ENCODE results near the gene IDUA.

The IDUA gene

GRCh38 chr4:956531-957230 lies 30.2 kb upstream of the IDUA start:
- no peak for DNase-seq

GRCh38 chr4:957231-957580 lies 29.6 kb upstream of the IDUA start:
- DNase-seq = no peak

GRCh38 chr4:957581-958313 lies 29.1 kb upstream of the IDUA start:
- DNase-seq = no peak

- DNase-seq = no peak
These were observed 28.6 kb upstream of the IDUA start for GRCh38 chr4:958314-958665.

- DNase-seq = no peak
These were observed 28.0 kb upstream of the IDUA start for GRCh38 chr4:958696-959337.

DNA sequence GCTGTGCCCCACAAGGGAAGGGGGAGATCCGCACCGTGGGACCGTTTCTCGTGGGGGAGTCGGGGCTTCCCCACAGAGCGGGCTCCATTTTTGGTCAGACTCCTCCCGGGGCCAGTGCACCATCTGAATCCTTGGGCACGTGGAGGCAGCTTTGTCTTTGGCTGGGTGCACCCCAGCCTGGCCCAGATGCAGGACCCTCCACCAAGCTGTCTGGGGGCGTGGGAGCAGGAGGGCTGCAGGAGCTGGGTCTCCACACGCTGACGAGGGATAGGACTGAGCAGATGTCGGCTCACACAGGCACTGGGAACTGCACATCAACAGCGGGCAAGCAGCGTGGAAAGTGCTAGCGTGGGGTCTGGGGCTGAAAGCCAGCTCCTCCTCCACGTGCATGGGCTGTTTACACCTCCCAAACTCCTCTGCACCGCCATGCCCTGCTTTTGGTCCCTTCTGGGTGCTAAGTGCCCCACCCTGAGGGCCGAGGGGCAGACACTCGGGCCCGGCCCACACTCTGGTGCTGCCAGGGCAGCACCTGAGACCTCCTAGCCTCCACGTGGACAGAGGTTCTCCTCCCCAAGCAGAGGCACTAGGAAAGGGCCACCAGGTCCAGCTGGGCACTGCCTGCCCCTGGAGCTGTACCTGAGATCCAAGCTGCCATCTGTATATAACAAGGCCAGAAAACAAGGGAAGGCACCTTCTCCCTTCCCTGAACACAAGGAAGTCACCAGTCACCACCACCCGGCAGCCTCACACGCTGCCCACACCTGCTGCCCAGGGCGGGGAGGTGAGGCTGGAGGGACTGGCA lies 27.3 kb upstream of the IDUA start:
- no peak for DNase-seq

- DNase-seq = no peak
These were observed 26.7 kb upstream of the IDUA start for GRCh38 chr4:960140-960635.

DNA sequence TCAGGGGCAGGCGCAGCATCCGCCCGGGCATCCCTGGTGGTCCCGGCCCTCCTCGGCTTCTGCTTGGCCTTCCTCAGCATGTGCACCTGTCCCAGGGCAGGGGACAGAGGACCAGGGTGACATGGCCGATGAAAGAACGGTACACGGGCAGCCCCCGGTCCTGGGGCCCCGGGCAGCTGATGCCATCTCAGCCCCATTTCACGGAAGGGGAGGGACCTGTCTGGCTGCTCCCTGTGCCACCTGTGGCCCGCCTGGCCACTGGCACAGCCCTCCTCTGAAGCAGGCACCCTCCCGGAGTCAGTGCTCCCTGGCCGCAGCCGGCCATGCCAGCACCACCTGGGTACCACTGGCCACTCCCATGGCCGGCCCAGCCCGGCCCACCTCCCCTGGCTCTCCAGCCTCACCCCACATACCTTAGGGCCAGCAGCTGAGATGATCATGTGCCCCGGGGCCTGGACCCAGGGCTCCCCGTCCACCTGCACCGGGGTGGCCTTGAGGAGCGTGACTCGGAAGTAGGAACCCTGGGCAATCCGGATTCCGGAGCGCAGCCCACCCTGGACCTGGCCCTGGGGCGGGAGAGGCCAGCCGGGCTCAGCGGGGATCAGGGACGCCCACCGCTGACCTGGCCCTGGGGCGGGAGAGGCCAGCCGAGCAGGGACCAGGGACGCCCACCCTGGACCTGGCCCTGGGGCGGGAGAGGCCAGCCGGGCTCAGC lies 26.1 kb upstream of the IDUA start:
- no peak for DNase-seq

DNA sequence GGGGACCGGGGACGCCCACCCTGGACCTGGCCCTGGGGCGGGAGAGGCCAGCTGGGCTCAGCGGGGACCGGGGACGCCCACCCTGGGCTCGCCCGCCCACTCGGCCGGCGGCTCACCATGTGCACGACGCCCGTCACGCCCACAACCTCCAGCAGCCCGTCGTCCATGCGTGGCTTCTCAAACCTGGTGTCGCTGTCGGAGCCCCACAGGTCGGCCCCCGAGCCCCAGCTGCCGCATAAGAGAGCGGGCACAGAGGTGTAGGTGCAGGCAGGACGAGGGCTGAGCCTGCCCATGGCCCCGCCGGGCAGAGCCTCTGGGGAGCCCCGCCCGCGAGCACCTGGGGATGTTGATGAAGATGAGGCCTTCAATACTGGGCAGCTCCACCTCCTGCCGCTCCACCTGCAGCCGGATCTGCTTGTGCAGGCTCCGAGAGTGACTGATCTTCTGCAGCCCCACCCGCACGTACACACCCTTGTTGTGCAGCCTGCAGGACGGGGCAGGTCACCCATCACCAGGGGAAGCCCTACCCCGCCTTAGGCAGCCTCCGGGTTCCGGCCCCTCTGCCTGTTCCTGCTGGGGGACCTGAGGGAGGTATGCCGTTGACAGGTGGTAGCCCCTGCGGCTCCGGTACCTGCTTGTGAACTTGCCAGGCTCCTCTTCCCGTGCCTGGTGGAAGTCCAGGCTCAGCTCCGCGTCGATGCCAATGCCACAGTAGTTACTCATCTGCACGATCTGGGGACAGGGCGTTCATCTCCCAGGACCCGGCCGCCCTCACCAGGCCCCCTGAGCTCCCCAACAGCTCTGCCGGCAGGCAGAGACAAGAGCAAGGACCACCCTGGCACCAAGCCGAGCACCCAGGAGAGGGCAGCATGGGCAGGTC lies 25.3 kb upstream of the IDUA start:
- DNase-seq = no peak

DNA sequence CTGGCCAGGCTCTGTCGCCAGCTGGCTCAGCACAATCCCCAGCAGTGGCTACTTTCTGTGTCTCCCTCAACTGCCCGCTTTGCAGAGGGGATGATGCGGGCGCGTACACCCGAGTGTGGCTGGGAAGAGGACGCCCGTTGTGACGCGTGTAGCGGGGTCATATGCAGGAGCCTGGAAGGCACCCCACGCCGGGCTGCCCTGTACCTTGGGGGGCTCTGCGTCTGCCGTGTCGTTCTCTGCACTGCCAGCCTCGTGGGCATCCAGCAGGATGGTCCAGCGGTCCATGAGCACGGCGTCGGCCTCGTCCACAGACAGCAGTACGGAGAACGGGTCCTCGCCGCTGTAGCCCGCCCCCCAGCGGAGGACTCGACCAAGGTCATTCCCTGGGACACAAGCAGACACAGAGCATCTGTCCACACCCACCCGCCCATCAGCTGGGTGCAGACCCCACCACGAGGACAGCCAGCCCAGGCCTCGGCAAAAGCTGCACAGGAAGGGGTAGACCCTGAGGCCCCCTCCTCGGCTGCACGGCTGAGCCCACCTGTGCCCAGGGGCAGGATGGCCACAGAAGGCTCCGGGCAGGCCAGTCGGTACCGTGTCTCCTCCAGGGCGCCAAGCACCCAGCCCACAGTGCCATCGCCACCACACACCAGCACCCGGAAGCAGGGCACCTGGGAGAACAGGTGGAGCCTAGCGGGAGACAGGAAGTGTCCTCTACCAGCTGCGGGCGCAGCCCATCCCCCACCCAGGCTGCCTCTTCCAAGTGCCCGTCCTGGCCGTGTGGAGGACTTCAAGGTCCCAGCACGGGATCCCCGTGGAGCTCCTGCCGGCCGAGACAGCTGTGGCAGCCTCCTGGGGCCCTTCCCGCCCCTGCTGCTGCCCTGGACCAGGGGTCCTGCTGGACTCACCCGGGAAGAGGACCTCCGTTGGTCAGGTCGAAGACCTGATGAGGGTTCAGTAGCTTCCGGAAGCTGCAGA lies 24.3 kb upstream of the IDUA start:
- DNase-seq = peak; percentile 63

DNA sequence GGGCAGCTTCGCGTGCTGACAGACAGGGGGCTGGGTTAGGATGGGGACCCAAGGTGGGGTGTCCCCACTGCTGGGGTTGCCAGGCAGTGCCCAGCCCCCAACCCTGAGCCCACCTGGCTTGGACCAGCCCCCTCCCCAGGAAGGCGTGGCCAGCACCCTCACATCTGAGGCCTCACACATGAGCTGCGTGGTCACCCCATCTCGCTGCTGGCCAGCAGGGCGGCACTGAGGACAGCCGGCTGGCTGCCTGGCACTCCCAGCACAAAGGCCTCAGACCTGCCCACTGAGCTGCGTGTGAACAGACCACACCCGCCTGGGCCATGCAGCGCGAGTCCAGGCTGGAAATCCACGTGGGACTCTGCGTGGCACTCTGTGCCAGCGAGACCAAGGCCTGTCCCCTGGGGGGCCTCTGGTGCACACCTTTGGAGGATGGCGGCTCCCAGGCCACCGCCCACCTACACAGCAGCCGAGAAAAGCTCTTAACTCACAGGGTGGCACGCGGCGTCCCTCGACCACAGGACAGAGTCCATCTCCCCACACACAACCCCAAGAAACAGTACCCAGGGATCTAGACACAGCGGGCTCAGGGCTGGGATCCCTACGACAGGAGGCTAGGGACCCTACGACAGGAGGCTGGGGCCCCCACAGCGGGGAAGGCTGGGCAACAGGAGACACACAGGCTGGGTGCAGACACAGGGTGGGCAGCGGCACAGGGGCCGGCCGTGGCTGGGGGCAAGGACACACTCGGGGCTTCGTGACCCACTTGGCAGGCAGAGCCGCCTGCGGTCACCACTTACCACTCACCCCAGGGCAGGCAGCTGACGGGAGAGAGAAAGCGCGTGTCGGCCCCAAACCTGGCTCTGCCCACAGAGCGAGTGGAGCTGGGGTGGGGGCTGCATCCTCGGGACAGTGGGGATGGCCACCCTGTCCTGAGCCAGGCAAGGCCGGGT lies 23.3 kb upstream of the IDUA start:
- peak; percentile 6 for DNase-seq

GRCh38 chr4:964346-965025 lies 22.4 kb upstream of the IDUA start:
- DNase-seq = no peak

DNA sequence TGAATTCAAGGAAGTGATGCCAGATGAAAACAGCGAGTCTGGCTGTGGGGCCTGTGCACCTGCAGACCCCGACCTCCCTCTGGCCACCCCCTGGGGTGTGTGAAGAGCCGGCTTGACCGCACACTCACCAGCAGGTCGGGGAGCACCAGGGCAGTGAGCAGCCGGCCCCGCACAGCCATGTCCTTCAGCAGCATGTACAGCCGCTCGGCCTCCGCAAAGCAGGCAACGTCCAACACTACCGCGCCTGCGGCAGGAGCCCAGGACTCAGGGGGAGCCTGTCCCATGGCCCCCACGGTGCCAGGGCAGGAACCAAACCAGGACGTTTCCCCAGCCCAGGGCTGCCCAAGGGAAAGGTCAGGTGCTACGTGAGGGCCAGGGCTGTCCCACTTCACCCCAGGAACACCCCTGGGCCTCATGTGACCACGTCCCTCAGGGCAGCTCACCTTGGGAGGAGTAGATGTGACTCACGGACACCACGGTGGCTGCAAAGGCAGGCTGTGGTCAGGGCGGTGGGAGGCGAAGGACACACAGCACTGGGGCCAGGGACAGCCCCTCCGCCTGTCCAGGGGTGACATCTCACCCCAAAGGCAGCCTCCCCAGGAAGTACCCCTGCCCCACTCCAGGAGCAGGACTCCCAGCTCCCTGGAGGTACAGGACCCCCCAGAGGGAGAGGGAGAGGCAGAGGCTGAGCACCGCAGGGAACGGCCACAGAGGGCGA lies 21.6 kb upstream of the IDUA start:
- DNase-seq = no peak

DNA sequence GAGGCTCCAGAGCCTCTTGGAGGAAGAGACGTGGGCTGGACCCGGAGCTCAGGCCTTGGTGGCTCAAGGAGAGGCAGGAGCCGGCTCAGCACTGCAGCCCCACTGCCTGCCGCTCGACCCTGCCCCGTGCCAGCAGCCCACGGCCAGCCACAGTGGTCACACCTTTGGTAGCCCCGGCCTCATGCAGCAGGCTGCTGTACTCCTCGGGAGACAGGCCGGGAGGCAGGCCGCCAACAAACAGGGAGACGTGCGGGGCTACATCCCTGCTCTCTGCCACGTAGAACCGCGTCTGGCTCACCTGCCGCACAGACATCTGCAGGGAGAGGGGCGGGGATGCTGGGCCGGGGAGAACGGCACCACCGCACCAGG lies 21.1 kb upstream of the IDUA start:
- DNase-seq = no peak

DNA sequence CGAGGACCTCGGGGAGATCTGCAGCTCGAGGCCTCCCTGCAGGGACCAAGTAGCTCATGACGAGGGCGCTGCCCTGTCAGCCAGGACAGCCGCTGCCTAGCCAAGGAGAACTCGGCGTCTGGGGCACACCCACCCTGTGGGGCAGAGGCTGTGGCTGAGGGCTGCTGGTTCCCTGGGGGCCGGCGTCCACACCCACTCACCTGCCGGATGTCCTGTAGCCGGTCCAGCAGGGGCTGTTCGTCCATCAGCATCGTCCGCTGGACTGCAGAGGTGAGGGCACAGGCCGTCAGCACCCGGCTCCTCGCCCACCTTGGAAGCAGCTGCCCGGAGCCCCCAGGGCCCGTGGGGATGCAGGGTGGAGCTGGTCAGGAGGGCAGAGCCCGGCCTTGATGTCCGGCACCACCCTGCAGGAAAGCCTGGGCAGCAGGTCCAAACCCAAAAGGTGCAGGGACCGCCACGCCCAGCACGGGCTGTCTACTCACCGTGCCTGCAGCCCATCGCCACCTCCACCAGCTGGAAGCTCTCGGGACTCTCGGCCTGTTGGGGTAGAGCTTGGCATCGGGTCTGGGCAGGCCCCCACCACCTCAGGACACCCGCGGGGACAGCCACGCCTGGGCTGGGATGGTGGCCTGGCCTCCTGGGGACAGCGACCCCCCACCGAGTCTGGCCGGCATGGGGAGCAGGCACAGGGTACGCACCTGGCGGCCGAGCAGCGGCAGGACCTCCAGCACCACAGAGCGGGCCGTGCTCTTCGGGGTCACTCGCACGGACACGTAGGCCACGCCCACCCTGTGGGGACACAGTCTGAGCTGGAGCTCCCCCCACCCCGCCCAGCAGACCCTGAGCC lies 20.4 kb upstream of the IDUA start:
- no peak for DNase-seq

DNA sequence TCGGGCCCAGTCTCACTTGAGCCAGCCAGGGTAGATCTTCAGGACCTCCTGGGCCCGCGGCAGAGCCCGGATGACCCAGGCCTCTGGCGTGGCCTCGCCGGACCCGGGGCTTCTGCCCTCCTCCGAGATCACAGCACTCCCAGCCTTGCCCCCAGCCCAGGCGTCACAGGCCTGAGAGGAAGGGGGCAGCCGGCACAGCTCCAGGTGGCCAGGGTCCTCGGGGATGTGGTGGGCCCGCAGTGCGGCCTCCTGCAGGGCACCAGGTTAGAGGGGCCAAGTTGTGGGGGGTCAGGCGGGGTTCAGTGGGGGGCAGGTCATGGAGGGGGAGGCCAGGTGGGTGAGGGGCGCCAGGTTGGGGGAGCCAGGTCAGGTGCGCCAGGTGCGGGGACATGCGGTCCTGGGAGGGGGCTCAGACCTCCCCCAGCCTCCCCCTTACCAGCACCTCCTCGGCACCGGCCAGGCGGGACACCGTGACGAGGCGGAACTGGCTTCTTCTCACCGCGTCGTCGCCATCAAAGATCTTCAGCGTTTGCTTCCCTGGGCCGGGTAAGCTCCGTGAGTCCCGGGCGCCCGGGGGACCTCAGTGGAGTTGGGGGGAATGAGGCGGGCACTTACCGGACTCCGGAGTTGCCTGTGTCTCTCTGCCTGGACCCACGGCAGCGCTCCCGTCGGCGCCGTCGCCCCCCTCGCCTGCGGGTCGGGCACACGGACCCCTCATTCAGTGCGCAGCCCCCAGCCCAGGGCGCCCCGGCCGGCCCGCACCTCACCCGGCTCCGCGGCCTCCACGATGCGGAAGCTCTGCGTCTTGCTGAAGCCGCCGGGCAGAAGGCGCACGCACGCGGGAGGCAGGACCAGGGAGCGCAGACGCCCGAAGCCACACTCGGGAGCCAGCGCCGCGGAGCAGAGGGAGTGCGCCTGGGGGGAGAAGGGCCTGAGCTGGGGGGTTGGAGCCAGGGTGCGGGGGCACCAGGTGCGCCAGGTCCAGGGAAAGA lies 19.4 kb upstream of the IDUA start:
- no peak for DNase-seq
